Muscle layer of duodenum (tissue), 2 donors: Measurements from ENCODE around the gene CHCHD3.
"Not testable (repeated sequence)": the region's sequence is repeated elsewhere in the genome, so short reads cannot be mapped to it uniquely, and the experiment has no call there.

Experiments used
- H3K27ac ChIP-seq: one replicate; pipeline ENCODE4 v1.7.0; 2013; ENCODE audit warnings: mild to moderate bottlenecking, low read length
- H3K27me3 ChIP-seq: one replicate; pipeline ENCODE4 v1.7.0; 2013; ENCODE audit warnings: low read depth, mild to moderate bottlenecking, control low read depth, low read length
- H3K36me3 ChIP-seq, 2 donors: one replicate each; pipeline ENCODE4 v1.7.0; 2013; ENCODE audit warnings: low read length in 2 of 2, control low read depth in 1 of 2, mild to moderate bottlenecking in 1 of 2; ENCODE audit not compliant: insufficient read depth in 2 of 2, control insufficient read depth in 1 of 2
- H3K4me1 ChIP-seq, 2 donors: one replicate each; pipeline ENCODE4 v1.7.0; 2013; ENCODE audit warnings: low read length in 2 of 2, mild to moderate bottlenecking in 2 of 2, control low read depth in 1 of 2, moderate library complexity in 1 of 2; ENCODE audit not compliant: insufficient read depth in 2 of 2, control insufficient read depth in 1 of 2
- H3K4me3 ChIP-seq, 2 donors: one replicate each; pipeline ENCODE4 v1.7.0; 2013; ENCODE audit warnings: low read length in 2 of 2, low read depth in 1 of 2, mild to moderate bottlenecking in 1 of 2
- H3K9me3 ChIP-seq, 2 donors: one replicate each; pipeline ENCODE4 v1.7.0; 2013; ENCODE audit warnings: low read length in 2 of 2, control low read depth in 1 of 2, mild to moderate bottlenecking in 1 of 2; ENCODE audit not compliant: control insufficient read depth in 1 of 2
- donor health status: healthy.

Gene CHCHD3

DNA sequence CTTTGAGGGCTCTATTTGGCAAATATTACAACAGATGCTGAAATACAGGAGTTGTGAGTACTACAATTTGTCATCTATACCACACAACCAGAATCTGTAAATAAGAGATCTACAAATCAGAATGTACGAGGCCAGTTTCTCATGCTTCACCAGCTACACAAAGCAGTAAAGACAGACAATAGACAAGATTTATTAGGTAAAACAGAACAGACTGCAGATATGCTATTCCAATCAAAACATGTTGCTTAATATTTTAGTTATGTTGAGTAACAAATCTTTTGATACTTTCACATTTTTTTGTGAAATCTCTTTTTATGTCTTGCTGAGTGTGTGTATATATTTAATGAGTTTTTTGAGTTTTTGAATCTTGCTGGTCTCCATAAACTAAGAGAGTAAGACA is 109.1 kb downstream of the CHCHD3 start:
- no peaks in the 10 kb centered on the region for H3K9me3 ChIP-seq
- no peak overlapping the region for H3K27ac ChIP-seq
- H3K4me1 ChIP-seq, result no peaks in the 10 kb centered on the region

DNA sequence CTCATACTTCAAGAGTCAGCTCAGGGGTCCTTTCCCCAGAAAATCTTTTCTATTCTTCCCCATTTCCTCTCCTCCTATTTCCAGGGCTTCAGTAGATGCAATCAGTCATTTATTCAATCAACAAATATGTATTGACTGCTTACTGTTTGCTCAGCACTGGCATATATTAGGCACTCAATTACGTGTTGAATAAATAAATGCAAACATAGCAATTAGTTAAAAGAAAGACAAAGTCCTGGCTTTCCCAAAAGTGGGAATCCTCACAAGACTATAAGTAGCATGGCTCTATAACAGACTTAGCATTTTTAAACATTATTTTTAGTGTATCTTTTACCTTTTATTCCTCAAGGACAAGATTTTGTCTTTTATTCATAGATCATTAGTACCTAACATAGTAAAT is 111.6 kb downstream of the CHCHD3 start:
- H3K4me3 ChIP-seq, result no peak overlapping the region
- no peaks in the 10 kb centered on the region for H3K27me3 ChIP-seq
- no peaks in the 10 kb centered on the region for H3K4me1 ChIP-seq
- H3K9me3 ChIP-seq, result no peaks in the 10 kb centered on the region
- H3K27ac ChIP-seq, result no peak overlapping the region
- peaks cover 7 to 9% of the 10 kb centered on the region in 2 donors for H3K36me3 ChIP-seq

More for the DNA sequence above, 109.1 kb downstream of the CHCHD3 start:
- Histone ChIP-seq H3K27me3 (no peaks in the 10 kb centered on the region), H3K36me3 (peaks cover 7 to 9% of the 10 kb centered on the region in 2 donors), H3K4me3 (no peak overlapping the region)

DNA sequence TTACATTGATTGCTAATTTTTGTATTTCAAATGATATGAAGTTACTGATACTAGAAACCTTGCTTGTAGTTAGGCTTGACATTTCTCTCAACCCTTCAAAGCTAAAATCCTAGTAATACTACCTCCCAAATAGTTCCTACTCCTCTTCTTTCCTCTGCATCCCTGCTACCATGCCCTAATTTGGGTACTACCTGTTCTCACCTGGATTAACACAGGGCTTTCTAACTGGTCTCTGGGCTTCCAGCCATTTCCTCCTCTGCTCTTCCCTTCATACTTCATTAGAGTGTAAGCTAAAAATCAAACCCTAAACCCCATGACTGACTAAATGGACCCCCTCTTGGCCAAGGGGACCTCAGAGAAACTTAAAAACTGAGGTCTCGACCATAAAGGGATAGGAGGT is 112.4 kb downstream of the CHCHD3 start:
- Histone ChIP-seq H3K9me3 (no peaks in the 10 kb centered on the region), H3K27ac (no peak overlapping the region), H3K4me3 (no peak overlapping the region), H3K4me1 (no peaks in the 10 kb centered on the region), H3K36me3 (peaks cover 7 to 9% of the 10 kb centered on the region in 2 donors), H3K27me3 (no peaks in the 10 kb centered on the region)

- H3K4me1 ChIP-seq, H3K27ac ChIP-seq, H3K4me3 ChIP-seq, H3K27me3 ChIP-seq, H3K9me3 ChIP-seq, H3K36me3 ChIP-seq: not testable (repeated sequence)
These were observed 114.4 kb downstream of the CHCHD3 start for GRCh38 chr7:132967470-132967848.

DNA sequence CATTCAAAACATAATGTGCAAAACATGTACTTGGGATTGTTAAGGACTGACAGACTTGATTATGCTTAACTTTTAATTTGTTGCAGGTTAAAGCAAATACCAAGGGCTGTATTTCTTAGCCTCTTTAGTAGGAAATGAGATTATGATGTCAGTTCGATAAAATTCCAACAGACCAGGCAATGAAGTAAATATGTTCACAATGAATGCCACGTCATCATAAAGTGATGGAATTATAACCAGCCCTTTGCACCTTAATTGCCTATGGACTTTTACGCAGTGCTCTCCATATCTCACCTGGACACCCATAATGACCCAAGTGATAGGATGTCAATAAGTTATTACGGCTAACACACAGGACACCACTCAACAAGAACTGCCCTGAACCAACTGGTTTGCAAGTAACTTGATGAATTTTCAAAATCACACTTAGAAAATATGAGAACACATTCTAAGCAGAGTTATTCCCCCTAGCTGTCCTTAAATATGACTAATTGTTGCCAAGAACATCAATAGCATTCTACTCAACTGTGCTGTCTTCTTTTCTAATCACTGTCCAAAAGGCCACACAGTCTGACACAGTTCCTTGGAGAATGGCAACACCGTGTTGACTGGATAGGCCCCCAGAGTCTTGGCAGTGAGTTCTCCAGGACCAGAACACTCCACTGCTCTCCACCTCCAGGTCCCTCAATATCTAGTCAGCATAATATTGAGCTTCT is 115.0 kb downstream of the CHCHD3 start:
- Histone ChIP-seq H3K27me3 (no peaks in the 10 kb centered on the region), H3K27ac (no peak overlapping the region), H3K9me3 (no peaks in the 10 kb centered on the region), H3K36me3 (no peaks in the 10 kb centered on the region), H3K4me1 (no peaks in the 10 kb centered on the region), H3K4me3 (no peak overlapping the region)

GRCh38 chr7:132965951-132966350 is 115.9 kb downstream of the CHCHD3 start:
- Histone ChIP-seq H3K9me3 (no peaks in the 10 kb centered on the region), H3K4me1 (no peaks in the 10 kb centered on the region), H3K36me3 (no peaks in the 10 kb centered on the region), H3K4me3 (no peak overlapping the region), H3K27ac (no peak overlapping the region), H3K27me3 (no peaks in the 10 kb centered on the region)

DNA sequence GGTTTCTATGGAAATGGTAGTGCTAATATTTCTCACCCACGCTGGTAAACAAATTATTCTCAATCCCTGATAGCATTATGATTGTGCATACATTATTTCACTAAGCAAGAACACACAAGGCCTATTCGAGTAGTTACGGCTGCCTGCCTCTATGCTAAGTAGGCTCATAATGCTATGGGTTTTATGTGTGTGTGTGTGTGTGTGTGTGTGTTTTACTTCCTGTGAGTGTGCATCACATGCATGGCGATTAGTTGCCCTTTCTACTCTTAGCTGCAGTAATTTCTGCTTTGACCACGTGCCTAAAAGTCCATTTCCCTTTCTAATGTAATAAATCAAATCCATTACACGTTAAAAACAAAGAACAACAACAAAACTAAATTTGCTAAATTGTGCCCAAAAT is 117.0 kb downstream of the CHCHD3 start:
- H3K4me1 ChIP-seq, result no peaks in the 10 kb centered on the region
- no peaks in the 10 kb centered on the region for H3K36me3 ChIP-seq
- H3K9me3 ChIP-seq, result no peaks in the 10 kb centered on the region
- no peak overlapping the region for H3K27ac ChIP-seq
- H3K27me3 ChIP-seq, result no peaks in the 10 kb centered on the region
- H3K4me3 ChIP-seq, result no peak overlapping the region

DNA sequence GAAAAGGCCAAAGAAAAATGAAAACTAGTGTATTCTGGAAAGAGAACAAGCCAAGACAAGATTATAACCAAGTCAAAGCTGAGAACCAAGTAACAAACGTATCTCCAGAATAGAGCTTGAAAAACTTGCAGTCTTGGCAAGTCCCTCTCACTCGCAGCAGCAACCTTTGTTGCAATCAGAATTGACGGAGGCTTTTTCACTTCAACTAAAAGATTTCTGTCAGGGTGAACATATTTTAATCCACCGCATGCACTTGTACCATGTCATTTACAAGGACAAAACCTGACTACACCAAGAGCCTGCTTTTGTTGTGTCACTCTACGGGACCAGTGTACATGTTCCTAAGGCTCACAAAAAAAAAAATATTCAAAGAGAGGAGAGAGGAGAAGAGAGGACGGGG is 122.0 kb downstream of the CHCHD3 start:
- H3K36me3 ChIP-seq, result no peaks in the 10 kb centered on the region
- H3K4me3 ChIP-seq, result no peak overlapping the region
- no peaks in the 10 kb centered on the region for H3K4me1 ChIP-seq
- H3K27me3 ChIP-seq, result no peaks in the 10 kb centered on the region
- no peaks in the 10 kb centered on the region for H3K9me3 ChIP-seq
- no peak overlapping the region for H3K27ac ChIP-seq

DNA sequence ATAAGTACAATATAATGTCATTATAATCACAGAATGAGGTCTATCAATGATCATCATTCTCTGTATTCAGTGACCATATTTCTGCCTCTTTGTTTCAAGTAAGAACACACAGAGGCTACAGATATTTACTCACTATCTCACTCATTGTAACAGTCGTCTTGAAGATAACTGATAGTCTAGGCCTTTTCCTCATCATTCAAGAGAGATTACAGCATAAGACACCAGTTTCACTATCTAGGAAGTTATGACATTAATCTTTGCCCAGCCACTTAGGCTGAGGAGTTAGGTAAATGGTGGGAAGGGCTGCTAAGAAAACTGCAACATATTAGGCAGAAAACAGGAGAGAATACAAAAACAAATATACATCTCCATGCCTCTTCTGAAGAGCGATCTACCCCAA is 125.3 kb downstream of the CHCHD3 start:
- H3K4me3 ChIP-seq, result no peak overlapping the region
- H3K4me1 ChIP-seq, result no peaks in the 10 kb centered on the region
- no peak overlapping the region for H3K27ac ChIP-seq
- peaks cover 0 to 5% of the 10 kb centered on the region in 2 donors for H3K36me3 ChIP-seq
- no peaks in the 10 kb centered on the region for H3K27me3 ChIP-seq
- H3K9me3 ChIP-seq, result no peaks in the 10 kb centered on the region

DNA sequence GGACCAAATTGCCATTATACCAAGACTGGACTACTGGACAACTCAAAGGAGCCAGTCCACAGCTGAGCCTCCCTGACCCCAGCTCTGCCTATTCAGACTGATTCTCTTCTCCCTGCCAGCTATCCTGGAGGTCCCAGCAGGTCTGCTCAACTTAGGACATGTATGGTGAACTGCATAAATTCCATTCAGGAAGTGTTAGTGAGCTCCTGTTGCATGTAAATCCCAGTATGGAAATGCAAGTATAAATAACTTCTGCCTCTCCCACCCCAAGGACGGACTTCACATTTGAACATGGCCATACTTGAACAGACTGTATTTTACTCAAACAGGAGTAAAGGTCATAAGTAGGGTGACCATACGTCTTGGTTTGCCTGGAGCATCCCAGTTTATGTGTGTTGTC is 128.4 kb downstream of the CHCHD3 start:
- no peak overlapping the region for H3K27ac ChIP-seq
- peaks cover 0 to 5% of the 10 kb centered on the region in 2 donors for H3K36me3 ChIP-seq
- H3K9me3 ChIP-seq, result no peaks in the 10 kb centered on the region
- H3K4me3 ChIP-seq, result no peak overlapping the region
- no peaks in the 10 kb centered on the region for H3K27me3 ChIP-seq
- no peaks in the 10 kb centered on the region for H3K4me1 ChIP-seq

DNA sequence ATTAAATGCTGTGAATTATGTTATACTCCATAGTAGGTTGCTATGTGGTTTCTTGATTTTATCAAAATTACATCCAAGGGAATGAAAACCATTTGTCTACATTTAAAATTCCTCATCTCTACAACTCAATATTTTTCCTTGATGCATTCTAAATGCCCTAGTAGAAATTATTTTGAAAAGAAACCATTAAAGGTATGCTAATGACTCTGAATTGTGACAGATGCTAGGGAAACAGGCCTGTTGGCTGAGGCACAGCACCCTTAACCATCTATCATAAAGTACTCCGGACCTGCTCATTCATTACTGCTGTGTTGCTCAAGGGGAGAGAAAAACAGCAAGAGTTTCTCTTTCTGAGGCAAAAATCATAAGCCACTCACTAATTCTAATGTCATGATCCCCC is 131.2 kb downstream of the CHCHD3 start:
- Histone ChIP-seq H3K36me3 (peaks cover 0 to 5% of the 10 kb centered on the region in 2 donors), H3K27ac (no peak overlapping the region), H3K27me3 (no peaks in the 10 kb centered on the region), H3K4me1 (no peaks in the 10 kb centered on the region), H3K4me3 (no peak overlapping the region), H3K9me3 (no peaks in the 10 kb centered on the region)

DNA sequence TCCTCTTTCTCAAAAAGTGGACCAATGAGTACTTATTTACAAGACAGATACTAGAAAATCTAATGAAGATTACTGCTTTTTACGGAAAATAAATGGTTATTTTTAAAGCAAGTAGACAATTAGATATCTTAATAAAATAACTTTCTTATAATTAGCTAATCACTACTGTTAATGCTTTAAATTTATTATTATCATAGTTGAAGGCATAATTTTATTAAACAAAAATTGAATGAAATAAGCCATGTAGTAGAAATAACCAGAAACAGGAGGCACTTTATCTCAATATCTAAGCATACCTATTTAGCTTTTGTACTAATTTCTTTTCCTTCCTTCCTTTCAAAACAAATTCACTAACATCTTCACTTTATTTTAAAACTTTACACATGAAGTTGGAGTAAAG is 134.9 kb downstream of the CHCHD3 start:
- no peaks in the 10 kb centered on the region for H3K9me3 ChIP-seq
- H3K4me1 ChIP-seq, result no peaks in the 10 kb centered on the region
- H3K27me3 ChIP-seq, result no peaks in the 10 kb centered on the region
- H3K36me3 ChIP-seq, result peaks cover 0 to 3% of the 10 kb centered on the region in 2 donors
- no peak overlapping the region for H3K4me3 ChIP-seq
- no peak overlapping the region for H3K27ac ChIP-seq
